Astrocyte of the spinal cord (primary cell): ENCODE measurements around the gene HERPUD1.

Experiments
- DNase-seq: peaks from one replicate; pipeline ENCODE4 v3.0.0; 2011; ENCODE audit warnings: low read depth, low spot score
- H3K4me3 ChIP-seq: 2 replicates; pipeline ENCODE4 v1.5.1; 2011; ENCODE audit warnings: low read depth, mild to moderate bottlenecking, low read length, moderate library complexity
- CTCF ChIP-seq: IDR thresholded peaks from 2 replicates; pipeline ENCODE4 v1.5.1; 2012; ENCODE audit warnings: low read depth, mild to moderate bottlenecking, low read length, inconsistent platforms
- in situ Hi-C: cut with HindIII; loops from 2 replicates; pipeline ENCODE4 v1.10.0; 2017; ENCODE audit warnings: low sequenced_read_pairs

Gene HERPUD1

GRCh38 chr16:56980792-56981724 lies 49.1 kb downstream of the HERPUD1 start:
- TF ChIP-seq CTCF = no peak
- no peak for DNase-seq
- H3K4me3 ChIP-seq = no peak overlapping the region
- in situ Hi-C loops = no loop called here

GRCh38 chr16:56981729-56982271 lies 49.9 kb downstream of the HERPUD1 start:
- in situ Hi-C loops = no loop called here
- TF ChIP-seq CTCF = no peak
- no peak for DNase-seq
- H3K4me3 ChIP-seq = no peak overlapping the region

- in situ Hi-C loops = no loop called here
- no peak for DNase-seq
- no peak overlapping the region for H3K4me3 ChIP-seq
- no peak for TF ChIP-seq CTCF
These were observed 50.8 kb downstream of the HERPUD1 start for GRCh38 chr16:56982695-56983094.

GRCh38 chr16:56983211-56983751 lies 51.3 kb downstream of the HERPUD1 start:
- no peak for TF ChIP-seq CTCF
- no peak for DNase-seq
- in situ Hi-C loops = no loop called here
- H3K4me3 ChIP-seq = no peak overlapping the region

- in situ Hi-C loops = no loop called here
These were observed 52.7 kb downstream of the HERPUD1 start for GRCh38 chr16:56984639-56985038.

More at GRCh38 chr16:56984639-56985038, 52.7 kb downstream of the HERPUD1 start:
- no peak overlapping the region for H3K4me3 ChIP-seq
- DNase-seq = no peak
- TF ChIP-seq CTCF = no peak
